GM21390 (cell line): Measurements from ENCODE around the gene UCN2.
"Not testable (repeated sequence)": the region's sequence is repeated elsewhere in the genome, so short reads cannot be mapped to it uniquely, and the experiment has no call there.

ENCODE experiments used
- ATAC-seq: cut with Tn5 transposase; IDR thresholded peaks from one replicate; pipeline ENCODE4 v1.9.1; 2021; ENCODE audit not compliant: unreplicated experiment

Gene UCN2

DNA sequence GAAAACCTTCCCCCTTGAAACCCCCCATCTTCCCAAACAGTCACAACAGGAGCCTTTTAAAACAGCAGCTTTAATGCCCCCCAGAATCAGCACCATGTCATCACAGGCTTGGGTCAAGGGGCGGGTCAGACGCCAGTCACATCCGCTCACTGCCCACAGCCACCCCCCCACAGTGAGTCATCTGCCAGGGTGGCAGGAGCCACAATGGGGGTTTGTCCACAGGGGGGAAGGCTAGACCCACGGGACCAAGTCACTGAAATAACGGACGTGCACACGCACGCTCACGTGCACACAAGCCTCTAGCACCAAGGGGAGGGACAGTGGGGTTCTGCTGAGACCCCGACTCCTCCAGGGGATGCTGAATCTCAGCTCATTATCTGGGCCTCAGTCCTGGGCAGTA lies 441 bp upstream of the UCN2 start:
- no peak for ATAC-seq

- ATAC-seq = no peak
Measured at GRCh38 chr3:48562367-48563095, 1.1 kb downstream of the UCN2 start.

- no peak for ATAC-seq
Measured at GRCh38 chr3:48561045-48561736, 2.4 kb downstream of the UCN2 start.

- ATAC-seq = no peak
Measured at GRCh38 chr3:48560648-48561018, 2.9 kb downstream of the UCN2 start.

- no peak for ATAC-seq
Measured at GRCh38 chr3:48558493-48559134, 5.0 kb downstream of the UCN2 start.

DNA sequence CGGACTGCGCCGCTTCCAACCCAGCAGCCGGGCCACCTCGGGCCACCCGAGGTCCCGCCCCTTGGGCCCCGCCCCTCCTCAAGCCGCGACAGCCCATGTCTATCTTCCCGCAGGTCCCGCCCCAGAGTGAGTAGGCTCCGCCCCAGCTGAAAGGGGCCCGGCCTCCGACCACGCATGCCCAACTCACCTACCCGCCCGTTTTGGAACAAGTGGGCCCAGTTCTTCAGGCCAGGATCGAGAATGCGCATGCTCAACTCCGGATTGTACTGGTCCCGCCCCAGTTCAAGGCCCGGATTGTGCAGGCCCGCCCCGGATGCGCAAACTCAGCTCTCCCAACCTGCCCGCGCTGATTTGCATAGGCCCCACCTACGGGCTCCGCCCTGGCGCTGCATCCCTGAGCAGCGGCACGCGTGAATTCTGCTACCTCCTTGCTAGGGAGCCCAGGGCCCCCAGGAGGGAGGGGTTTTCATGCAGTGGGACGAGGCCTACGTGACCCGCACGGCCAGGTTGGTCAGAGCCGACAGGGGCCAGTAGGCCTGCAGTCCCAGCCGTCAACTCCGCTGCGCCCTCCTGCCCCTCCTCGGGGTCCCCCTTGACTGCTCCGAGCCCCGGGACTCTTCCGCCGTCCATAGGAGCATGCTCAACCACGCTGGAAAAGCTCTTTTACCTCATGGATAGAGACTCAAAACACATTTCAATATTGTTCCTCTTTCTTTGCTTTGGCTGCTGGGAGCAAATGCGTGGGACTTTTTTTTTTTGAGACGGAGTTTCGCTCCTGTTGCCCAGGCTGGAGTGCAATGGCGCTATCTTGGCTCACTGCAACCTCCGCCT lies 6.6 kb downstream of the UCN2 start, which contains the start of gene PFKFB4:
PFKFB4 (minus strand) TSS at position 8 of the 831 bp plus-strand sequence. CDS start 26 bp downstream, outside the sequence.
- peak; percentile 82 for ATAC-seq

GRCh38 chr3:48555949-48556795 lies 7.4 kb downstream of the UCN2 start:
- no peak for ATAC-seq

- no peak for ATAC-seq
Measured at GRCh38 chr3:48555231-48555948, 8.2 kb downstream of the UCN2 start.

- ATAC-seq = no peak
Measured at GRCh38 chr3:48553886-48554845, 9.4 kb downstream of the UCN2 start.

DNA sequence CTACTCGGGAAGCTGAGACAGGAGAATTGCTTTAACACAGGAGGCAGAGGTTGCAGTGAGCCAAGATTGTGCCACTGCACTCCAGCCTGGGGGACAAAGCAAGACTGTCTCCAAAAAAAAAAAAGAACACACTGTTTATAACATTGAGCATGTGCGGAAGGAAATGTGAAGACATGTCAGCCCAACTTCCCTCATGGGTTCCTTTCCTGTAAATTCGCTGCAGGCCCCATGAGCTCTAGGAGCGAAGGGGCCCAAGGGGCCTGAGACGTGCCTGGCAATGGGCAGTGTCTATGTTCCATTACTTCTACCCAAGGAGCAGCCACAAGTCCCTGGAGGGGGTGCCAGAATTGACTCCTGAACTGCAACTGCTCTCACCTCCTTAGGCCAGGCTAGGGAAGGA lies 10.2 kb downstream of the UCN2 start:
- no peak for ATAC-seq

GRCh38 chr3:48552111-48552951 lies 11.2 kb downstream of the UCN2 start:
- no peak for ATAC-seq

DNA sequence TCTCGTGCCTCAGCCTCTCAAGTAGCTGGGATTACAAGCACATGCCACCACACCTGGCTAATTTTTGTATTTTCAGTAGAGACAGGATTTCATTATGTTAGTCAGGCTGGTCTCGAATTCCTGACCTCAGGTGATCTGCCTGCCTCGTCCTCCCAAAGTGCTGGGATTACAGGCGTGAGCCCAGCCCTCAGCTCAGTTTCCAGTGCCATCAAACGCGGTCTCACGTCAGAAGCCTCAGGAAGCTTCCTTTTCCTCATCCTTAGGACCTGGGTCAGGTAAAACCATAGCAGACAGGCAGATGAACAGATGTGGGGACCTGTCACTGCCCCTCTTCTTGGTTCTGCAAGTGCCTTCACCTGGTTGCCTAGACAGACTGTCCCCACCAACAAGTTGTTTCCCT lies 11.9 kb downstream of the UCN2 start:
- ATAC-seq = not testable (repeated sequence)

DNA sequence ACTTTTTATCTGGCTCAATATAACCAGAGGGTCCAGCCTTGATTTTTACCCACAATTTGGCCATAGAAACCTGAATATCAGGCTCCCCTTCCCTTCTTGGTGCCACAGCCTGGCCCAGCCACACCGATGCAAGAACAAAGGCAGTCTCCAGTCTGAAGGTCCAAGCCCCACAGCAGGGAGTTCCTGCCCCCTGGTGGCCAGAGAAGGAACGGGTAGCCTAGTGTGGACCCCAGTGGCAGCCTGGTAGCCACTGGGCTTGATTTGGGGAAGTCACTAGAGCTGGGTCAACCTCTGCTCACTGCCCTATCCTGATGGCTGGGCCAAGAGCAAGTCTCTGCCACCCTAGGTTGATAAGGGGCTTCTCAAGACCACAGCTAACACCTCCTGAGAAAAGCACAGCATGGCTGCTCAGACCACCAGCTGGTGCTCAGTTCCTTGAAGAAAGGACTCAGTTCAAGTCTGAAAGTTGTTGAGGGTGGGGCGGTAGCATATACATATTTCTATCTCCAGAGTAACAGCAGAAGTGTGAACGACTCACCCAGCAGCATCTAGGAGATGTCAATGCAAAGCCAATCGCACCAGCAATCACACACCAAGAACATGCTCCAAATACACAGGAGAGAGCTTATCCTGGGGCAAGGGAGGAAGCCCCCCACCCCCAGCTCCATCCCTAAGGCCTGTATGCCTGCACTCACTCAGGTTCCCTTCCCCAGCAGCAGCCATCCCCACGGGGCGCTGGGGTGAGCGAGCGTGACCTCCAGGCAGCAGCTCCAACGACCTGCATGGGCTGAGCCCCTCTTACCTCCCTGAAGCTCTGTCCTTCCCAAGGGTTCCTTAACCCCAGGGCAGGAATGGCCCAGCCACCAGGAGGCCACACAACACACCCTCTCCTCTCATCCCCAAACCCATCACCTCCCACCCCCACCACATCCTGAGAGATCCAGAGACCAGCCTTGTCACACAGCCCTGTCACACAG lies 14.6 kb downstream of the UCN2 start:
- peak; percentile 61 for ATAC-seq

GRCh38 chr3:48548126-48548525 lies 15.5 kb downstream of the UCN2 start:
- no peak for ATAC-seq

GRCh38 chr3:48546203-48546829 lies 17.3 kb downstream of the UCN2 start:
- no peak for ATAC-seq

- ATAC-seq = no peak
Measured at GRCh38 chr3:48544141-48544540, 19.4 kb downstream of the UCN2 start.
